Kidney capillary endothelial cell (primary cell): ENCODE data around the gene WRAP53.

Source experiments
- DNase-seq: peaks from one replicate; pipeline ENCODE4 v3.0.0-alpha.2; 2018; ENCODE audit warnings: low spot score

The WRAP53 gene

GRCh38 chr17:7709031-7709430 is 20.8 kb downstream of the WRAP53 start:
- DNase-seq, result no peak

- peak; percentile 50 for DNase-seq
Measured at GRCh38 chr17:7710301-7710700, 22.0 kb downstream of the WRAP53 start.

GRCh38 chr17:7711051-7711755 is 22.9 kb downstream of the WRAP53 start:
- no peak for DNase-seq

GRCh38 chr17:7712111-7712771 is 24.0 kb downstream of the WRAP53 start:
- no peak for DNase-seq

GRCh38 chr17:7713782-7714181 is 25.5 kb downstream of the WRAP53 start:
- DNase-seq, result no peak

- DNase-seq, result no peak
Measured at GRCh38 chr17:7714721-7715594, 26.7 kb downstream of the WRAP53 start.

GRCh38 chr17:7715936-7716886 is 27.9 kb downstream of the WRAP53 start:
- no peak for DNase-seq

- peak; percentile 75 for DNase-seq
Measured at GRCh38 chr17:7716901-7717755, 28.9 kb downstream of the WRAP53 start, which contains the start of gene DNAH2. TSS of gene DNAH2 (plus strand) at chr17:7717744. CDS start at chr17:7719735, 1,991 bp downstream.

- DNase-seq, result no peak
Measured at GRCh38 chr17:7717756-7718350, 29.6 kb downstream of the WRAP53 start.

- no peak for DNase-seq
Measured at GRCh38 chr17:7719661-7720060, 31.4 kb downstream of the WRAP53 start.

- DNase-seq, result no peak
Measured at GRCh38 chr17:7720125-7720524, 31.8 kb downstream of the WRAP53 start.

GRCh38 chr17:7721612-7722011 is 33.3 kb downstream of the WRAP53 start:
- DNase-seq, result no peak

- no peak for DNase-seq
Measured at GRCh38 chr17:7727886-7728285, 39.6 kb downstream of the WRAP53 start.

- no peak for DNase-seq
Measured at GRCh38 chr17:7729816-7730215, 41.5 kb downstream of the WRAP53 start.

- DNase-seq, result no peak
Measured at GRCh38 chr17:7732981-7733539, 44.8 kb downstream of the WRAP53 start.

- no peak for DNase-seq
Measured at GRCh38 chr17:7737601-7738000, 49.3 kb downstream of the WRAP53 start.

- no peak for DNase-seq
Measured at GRCh38 chr17:7739746-7740145, 51.5 kb downstream of the WRAP53 start.

GRCh38 chr17:7740481-7741001 is 52.3 kb downstream of the WRAP53 start:
- no peak for DNase-seq

GRCh38 chr17:7742729-7743128 is 54.5 kb downstream of the WRAP53 start:
- no peak for DNase-seq

- no peak for DNase-seq
Measured at GRCh38 chr17:7744416-7744815, 56.1 kb downstream of the WRAP53 start.
